Erythroblast (primary cell): Measurements from ENCODE around the gene STMN3.
A peak's percentile ranks its signal among the peaks of the same experiment; 100 is the strongest.
"Not testable (repeated sequence)": the region's sequence is repeated elsewhere in the genome, so short reads cannot be mapped to it uniquely, and the experiment has no call there.

ENCODE experiments used
- DNase-seq, 2 experiments: peaks; one replicate each; lab custom pipeline; 2025; lab: John Stamatoyannopoulos, UW
- GATA1 ChIP-seq: IDR thresholded peaks from 2 replicates; pipeline ENCODE4 v1.6.1; 2011; ENCODE audit warnings: low read depth, mild to moderate bottlenecking, control low read depth, low read length, moderate library complexity
- POLR2A ChIP-seq: IDR thresholded peaks from 2 replicates; pipeline ENCODE4 v1.6.1; 2011; ENCODE audit warnings: mild to moderate bottlenecking, low read length

The STMN3 gene

DNA sequence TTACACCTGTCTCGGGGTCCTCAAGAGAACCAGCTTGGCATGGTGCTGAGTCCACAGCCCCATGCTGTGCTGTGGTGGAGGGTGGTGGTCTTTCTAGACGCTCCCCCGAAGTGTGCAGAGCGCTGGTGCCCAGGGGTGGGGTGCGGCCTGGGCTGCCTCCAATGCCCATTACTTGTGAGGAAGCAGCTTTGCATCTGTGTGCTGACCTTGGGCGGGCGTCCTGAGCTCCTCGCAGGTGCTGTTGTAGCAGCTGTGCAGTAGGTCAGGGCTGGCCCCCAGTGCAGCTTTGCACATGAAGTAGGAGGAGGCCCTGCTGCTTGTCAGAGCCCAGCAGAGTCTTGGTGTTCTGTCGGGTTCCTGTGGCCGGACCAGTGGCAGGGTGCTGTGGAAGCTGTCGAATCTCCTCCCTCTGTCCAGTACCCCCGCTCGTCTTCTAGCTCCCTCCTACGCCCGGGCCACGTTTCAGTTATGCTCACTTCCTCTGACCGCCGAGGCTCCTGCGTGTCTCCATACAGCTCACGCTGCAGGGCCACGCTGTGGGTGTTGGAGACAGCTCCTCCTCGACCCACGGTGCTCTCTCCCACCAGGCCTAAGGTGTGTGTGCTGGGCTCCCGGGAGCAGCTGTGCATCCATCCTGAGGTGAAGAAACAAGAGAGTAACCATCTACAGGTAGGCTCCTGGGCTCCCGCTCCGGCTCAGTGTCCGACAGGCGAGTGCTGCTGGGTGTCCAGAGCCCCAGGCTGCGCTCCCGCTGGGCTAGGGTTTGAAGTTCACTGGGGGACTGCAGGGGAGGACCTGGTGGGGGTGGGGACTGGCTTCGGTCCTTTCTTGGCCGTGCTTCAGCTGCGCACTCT is 9.0 kb upstream of the STMN3 start:
- DNase-seq, result no peak
- no peak for TF ChIP-seq GATA1
- TF ChIP-seq POLR2A, result no peak

DNA sequence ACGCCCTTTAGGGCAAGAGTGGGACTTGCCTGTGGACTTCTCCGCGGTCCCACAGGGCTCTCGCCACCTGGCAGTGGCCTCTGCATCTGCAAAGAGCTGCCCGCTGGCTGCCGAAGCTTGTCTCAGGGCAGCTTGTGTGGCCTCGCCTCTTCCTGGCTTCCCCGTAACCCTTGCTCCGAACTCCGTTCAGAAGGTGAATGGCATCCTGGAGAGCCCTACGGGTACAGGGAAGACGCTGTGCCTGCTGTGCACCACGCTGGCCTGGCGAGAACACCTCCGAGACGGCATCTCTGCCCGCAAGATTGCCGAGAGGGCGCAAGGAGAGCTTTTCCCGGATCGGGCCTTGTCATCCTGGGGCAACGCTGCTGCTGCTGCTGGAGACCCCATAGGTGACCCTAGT is 7.9 kb upstream of the STMN3 start:
- no peak for DNase-seq
- TF ChIP-seq GATA1 (no peak), POLR2A (no peak)

GRCh38 chr20:63660622-63661021 is 7.4 kb upstream of the STMN3 start:
- no peak for TF ChIP-seq POLR2A
- TF ChIP-seq GATA1, result no peak
- DNase-seq, result no peak

DNA sequence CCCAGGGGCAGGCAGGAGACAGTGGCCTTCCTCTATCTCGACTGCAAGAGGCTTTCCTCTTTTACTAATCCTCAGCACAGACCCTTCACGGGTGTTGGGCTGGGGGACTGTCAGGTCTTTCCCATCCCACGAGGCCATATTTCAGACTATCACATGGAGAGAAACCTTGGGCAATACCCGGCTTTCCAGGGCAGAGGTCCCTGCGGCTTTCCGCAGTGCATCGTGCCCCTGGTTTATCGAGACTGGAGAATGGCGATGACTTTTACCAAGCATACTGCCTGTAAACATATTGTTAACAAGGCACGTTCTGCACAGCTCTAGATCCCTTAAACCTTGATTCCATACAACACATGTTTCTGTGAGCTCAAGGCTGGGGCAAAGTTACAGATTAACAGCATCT is 7.0 kb upstream of the STMN3 start:
- DNase-seq, result not testable (repeated sequence)

DNA sequence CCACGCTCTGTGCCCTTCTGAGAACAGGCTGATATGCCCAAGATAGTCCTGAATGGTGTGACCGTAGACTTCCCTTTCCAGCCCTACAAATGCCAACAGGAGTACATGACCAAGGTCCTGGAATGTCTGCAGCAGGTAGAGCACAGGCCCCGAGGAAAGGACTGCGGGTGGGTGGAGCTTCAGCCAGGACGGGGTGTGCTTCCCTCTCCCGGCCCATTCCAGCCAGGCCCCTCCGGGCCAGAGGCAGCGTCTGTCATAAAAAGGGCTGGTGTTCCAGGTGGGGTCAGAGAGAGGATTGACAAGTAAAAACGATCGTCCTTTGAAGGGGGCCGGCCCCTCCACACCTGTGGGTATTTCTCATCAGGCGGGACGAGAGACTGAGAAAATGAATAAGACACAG is 6.1 kb upstream of the STMN3 start:
- DNase-seq, result no peak
- no peak for TF ChIP-seq GATA1
- no peak for TF ChIP-seq POLR2A

- DNase-seq, result peak; percentile 67 to 69
- TF ChIP-seq POLR2A (no peak), GATA1 (no peak)
Observed at GRCh38 chr20:63658749-63659187, 5.5 kb upstream of the STMN3 start.

DNA sequence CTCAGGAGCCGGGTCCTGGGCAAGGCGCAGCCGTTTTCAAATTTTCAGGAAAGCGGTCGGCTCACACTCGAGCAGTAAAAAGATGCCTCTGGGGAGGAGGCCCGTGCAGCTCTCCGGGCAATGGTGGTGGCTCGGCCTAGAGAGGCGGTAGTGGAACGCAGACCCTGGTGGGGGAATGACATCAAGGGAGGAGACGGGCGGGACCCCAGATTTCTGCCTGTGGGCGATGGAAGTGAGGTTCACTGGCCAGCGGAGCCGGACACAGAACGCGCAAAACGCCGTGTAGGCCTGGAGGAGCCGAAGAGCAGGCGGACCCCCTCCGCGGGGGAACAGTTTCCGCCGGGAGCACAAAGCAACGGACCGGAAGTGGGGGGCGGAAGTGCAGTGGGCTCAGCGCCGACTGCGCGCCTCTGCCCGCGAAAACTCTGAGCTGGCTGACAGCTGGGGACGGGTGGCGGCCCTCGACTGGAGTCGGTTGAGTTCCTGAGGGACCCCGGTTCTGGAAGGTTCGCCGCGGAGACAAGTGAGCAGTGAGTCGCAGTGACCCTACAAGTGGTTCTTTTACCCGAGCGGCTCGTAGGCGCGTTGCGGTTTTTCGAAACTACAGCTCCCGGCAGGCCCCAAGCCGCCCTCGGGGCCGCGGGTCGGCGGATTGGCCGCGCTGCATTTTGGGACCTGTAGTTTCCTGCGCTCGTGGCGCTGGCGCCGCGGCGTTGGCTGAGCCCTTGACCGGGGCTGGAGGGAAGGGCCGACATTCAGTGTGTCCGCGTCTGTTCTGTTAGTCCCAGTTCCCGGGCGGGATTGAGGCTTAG is 4.9 kb upstream of the STMN3 start, which contains the start of gene RTEL1:
TSS of gene RTEL1 (plus strand) at position 376 of the 812 bp plus-strand sequence. CDS start 1,091 bp downstream, outside the sequence.
- peak; percentile 81 for TF ChIP-seq POLR2A
- TF ChIP-seq GATA1, result no peak
- peak; percentile 95 to 96 for DNase-seq

GRCh38 chr20:63657260-63657936 is 4.2 kb upstream of the STMN3 start:
- TF ChIP-seq POLR2A, result no peak
- no peak for TF ChIP-seq GATA1
- DNase-seq, result peak in 1 of 2 experiments; percentile 61

DNA sequence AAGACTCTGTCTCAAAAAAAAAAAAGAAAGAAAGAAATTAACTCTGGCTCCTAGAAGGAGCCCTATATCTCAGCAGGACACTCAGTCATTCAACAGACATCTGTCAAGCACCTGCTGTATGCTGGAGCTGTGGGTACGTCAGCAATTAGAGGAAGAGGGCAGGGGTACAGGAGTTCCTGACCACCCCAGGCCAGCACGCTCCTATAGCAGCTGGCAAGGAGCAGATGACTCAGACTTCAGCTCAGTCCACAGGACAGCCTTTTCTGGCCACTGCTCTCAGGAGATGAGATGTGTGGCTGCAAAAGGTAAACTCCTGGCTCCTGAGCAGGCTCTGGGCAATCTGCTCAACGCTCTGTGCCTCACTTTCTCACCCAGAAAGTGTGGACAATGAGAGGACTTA is 3.2 kb upstream of the STMN3 start:
- no peak for DNase-seq
- TF ChIP-seq POLR2A, result no peak
- no peak for TF ChIP-seq GATA1

GRCh38 chr20:63655249-63655648 is 2.0 kb upstream of the STMN3 start:
- DNase-seq, result no peak
- no peak for TF ChIP-seq GATA1
- no peak for TF ChIP-seq POLR2A

DNA sequence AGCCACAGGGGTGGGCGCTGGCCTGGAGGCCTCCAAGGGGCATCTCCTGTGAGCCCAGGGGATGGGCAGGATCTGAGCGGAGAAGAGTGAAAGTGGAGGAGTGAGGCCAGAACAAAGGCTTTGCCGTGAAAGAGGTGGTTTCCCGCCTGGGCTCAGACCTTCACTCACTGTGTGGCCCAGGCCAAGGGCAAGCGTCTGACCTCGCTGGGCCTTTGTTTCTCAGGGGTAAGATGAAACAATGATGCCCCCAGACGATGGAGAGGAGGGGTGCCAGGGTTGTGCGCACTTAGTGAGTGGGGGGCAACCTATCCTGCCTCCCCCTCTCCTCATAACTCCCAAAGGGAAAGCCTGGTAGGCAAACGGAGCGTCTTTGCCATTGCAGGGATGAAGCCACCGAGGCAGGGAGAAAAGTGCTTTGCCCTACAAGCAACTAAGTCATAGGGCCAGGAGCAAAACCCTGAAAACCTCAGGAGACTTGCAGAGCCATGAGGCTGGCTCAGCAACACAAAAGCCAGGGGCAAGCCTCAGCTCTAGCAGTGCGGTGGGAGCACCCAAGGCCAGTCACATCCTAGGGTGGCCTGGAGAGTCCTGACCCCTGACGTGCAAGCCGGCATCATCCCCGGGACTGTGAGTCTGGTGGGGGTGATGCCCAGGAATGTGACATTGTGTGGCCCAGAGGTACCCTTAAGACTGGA is 897 bp upstream of the STMN3 start:
- no peak for DNase-seq
- no peak for TF ChIP-seq POLR2A
- TF ChIP-seq GATA1, result no peak

DNA sequence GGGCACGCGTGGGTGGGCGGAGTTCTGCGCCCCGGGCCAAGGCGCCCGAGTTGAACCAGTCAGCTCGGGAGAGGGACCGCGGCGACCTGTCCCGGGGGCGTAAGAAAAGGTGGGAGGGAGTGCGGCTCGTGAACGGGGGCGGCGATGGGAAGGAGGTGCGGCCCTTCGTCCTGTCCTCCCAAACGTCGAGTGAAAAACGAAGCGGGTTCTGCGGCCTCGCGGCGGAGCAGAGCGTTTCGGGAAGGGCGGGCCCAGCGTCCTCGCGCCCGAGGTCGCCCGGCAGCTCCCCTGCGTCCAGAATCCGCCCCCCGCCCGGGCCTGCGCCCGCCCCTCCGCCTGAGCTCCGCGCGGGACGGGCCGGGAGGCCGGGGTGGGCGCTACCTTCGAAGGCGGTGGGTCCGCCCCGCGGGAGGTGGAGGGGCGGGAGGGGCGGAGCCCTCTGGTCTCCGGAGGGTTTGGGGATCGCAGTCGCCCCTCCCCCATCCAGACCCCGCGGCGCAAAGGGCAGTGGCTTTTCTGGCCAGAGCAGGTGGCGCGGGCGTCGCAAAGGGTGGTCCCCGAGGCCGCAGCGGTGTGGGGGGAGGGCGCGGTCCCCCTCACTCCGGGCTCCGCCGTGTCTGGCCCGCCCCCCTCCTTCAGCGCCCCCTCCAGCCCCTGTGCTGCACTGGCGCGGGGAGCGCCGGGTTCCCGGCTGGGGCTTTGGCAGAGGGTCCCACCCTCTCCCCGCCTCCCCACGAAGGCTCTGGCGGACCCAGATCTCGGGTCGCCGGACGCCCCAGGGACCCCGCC is 838 bp downstream of the STMN3 start:
- DNase-seq, result peak in 1 of 2 experiments; percentile 20
- TF ChIP-seq GATA1 (no peak), POLR2A (no peak)

DNA sequence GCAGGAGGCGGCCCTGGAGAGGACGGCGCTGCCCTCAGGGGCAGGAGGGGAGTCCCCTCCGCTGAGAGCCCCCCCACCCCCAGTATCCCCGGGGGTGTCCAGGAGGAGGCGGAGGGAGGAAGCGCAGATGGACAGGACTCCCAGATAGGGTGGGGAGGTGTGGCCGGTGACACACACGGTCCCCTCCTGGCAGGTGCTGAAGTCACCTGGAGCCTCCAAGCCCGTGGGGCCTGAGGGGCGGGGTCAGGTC is 1.4 kb downstream of the STMN3 start:
- DNase-seq, result no peak
- no peak for TF ChIP-seq POLR2A
- TF ChIP-seq GATA1, result no peak

GRCh38 chr20:63650486-63650885 is 2.7 kb downstream of the STMN3 start:
- not testable (repeated sequence) for DNase-seq
